Measurements from ENCODE around the gene DNAH10.

The DNAH10 gene

GRCh38 chr12:123891011-123891410 is 128.9 kb downstream of the DNAH10 start:
- DNase-seq = no peak

DNA sequence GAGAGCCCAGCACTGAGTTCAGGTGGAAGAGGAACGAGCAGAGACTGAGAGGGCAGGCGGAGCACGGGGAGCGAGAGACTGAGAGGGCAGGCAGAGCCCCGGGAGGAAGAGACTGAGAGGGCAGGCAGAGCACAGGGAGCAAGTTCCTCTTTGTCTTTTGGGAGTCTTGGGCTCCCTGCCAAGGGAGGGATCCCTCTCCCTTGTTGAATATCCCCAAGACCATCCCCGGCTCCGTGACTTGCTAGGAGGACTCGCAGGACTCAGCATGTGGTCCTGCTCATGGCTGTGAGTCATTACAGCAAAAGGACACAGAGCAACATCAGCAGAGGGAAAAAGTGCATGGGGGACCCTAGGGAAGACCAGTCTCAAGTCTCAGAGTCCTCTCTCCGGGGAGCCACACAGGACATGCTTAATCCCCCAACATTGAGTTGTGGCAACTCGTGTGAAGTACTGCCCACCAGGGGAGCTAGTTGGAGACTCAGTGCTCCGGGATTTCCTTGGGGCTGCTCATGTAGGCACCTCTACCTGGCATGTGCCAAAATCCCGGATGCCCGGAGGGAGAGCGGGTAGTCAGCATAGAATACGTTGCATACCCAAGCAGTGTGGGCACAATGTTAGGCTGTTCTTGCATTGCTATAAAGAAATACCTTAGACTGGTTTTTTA is 129.5 kb downstream of the DNAH10 start:
- no peak for DNase-seq

- no peak for DNase-seq
These were observed 130.1 kb downstream of the DNAH10 start for GRCh38 chr12:123892180-123892559.

GRCh38 chr12:123892853-123893252 is 130.8 kb downstream of the DNAH10 start:
- DNase-seq = no peak

DNA sequence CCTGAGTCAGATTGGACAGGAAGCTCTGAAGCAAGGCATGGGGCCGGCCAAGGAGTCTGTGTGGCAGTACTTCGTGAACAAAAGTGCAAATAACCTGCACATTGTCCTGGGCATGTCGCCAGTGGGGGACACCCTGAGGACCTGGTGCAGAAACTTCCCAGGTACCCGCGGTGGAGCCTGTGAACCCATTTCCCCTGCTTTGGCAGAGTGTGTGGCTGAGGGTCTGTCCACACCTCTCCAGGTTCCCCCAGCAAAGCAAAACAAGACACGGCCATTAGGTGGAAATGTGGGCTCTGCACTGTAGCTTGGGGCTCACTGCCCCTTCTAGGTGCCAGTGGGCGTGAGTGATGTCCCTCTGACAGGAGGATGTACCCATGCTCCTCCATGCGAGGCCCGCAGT is 131.2 kb downstream of the DNAH10 start:
- DNase-seq = no peak

- no peak for DNase-seq
These were observed 132.8 kb downstream of the DNAH10 start for GRCh38 chr12:123894823-123895345.

- no peak for DNase-seq
These were observed 133.3 kb downstream of the DNAH10 start for GRCh38 chr12:123895451-123895850.

GRCh38 chr12:123896767-123897166 is 134.7 kb downstream of the DNAH10 start:
- DNase-seq = no peak

DNA sequence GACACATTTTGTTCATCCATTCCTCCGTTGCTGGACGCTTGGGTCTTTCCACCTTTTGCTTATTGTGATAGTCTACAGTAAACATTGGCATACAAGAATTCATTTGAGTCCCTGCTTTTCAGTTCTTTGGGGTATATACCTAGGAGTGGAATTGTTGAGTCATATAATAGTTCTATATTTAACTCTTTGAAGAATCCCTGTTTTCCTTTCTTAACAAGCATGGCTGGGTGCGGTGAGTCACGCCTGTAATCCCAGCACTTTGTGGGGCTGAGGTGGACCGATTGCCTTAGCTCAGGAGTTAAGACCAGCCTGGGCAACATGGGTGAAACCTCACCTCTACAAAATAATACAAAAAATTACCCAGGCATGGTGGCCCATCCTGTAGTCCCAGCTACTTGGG is 135.1 kb downstream of the DNAH10 start:
- DNase-seq = no peak

DNA sequence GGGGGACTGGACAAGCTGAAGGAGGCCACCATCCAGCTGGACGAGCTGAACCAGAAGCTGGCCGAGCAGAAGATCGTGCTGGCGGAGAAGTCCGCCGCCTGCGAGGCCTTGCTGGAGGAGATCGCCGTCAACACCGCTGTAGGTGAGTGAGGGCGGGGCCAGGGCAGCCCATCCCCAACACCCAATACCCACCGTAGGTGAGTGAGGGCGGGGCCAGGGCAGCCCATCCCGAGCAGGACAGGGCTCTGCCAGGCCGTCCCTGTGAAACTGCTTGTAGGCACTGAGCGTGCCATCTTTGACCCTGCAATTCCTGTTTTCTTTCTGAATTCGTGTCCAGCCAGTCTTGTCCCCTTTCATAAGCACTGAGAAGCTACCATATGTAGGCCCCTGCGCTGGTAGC is 136.6 kb downstream of the DNAH10 start:
- DNase-seq = no peak

DNA sequence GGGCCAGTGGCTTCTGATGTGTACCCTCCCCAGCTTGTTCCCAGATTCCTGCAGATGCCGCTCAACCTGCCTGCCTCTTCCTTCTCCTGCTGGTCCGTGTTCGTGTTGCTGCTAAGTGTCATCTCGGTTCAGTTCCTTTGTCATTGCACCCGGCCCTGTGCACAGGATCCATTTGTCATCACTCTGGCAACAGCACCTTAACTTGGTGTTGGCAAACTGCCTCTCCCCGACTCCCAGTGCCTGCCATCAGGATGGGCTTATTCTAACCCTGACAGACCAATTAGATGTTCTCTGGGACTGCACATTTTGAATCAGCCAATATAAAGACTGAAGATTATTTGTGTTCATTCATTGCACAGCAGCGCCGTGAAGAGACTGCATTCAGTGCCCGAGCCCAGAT is 137.3 kb downstream of the DNAH10 start:
- DNase-seq = no peak

DNA sequence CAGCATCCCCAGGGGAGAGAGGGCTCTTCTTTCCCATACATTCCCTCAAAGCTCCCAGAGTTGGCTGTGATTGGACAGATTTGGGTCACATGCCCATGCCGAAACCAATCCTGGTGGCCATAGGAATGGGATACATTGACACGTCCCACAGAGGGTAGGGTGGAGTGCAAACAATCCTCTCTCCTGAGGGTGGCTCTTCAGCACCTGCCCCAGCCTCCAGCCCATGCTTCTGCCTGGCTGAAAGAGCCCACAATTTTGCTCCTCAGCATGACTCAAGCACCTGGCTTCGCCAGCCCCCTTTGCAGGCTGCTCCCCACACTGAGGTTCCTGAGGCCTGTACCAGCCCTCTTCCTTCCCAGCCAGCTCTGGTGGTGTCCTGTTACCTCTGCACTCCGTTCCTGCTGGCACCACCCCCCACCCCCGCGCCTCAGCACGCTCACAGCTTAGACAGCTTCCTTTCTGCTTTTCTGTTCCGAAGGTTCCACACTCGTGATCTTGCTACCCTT is 138.8 kb downstream of the DNAH10 start:
- DNase-seq = no peak

GRCh38 chr12:123902821-123903220 is 140.7 kb downstream of the DNAH10 start:
- DNase-seq = no peak

DNA sequence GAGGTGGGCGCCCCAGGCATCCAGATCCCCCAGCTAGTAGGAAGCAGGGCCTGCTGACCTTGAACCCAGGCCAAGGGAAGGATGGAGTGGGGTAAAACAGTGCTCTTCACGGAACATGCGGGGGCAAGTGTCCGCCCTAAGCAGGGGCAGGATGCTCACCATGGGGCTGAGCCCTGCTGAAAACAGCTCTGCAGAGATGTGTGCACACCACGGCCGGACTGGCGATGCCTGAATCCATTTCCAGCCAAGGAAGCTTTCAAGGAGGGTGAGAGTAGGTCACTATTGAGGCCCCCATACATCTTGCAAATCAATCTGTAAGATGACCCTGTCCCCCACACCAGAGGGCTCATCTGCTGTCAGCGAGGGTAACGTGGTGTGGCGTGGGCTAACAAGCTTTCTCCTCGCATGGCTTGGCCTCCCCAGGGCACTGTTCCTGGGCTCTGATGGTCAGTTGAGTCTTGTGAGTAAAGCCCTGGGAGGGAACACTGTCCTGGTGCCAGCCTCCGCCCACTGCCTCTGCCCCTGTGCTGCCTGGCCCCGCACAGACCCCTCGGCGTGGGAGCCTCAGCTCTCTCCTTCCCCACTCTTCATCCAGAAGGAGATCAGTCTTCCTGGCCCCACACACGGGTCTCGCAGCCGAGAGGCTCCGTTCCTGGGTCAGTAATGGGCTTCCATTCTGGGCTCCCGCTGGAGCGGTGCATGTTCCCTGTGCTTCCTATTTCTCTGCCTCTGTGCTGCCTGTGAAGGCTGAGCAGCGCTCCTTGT is 141.4 kb downstream of the DNAH10 start:
- DNase-seq = no peak

DNA sequence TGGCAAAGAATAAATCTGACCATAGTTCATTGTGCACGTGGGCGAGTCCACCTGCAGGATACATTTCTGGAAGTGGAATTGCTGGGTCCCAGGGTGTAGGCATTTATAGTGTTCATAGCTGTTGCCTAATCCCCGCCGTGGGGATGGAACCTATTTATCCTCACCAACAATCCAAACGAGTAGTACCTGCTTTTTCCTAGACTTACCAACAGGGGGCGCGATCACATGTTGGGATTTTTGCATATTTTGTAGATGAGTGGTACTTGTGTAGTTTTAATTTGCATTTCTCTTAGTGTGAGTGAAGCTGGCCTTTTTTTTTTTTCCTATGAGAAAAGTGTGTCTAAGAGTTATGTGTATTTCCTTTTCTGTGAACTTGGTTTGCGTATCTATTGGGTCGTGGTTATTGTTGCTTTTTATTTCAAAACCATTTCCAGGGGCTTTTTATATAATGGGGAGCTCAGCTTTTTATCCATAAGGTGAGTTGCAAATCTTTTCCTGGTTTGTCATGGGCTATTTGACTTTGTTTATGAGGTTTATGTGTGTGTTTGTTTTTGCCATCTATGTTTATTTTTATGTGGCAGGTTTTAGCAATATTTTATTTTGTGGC is 143.3 kb downstream of the DNAH10 start:
- peak; percentile 62 to 74 for DNase-seq

DNA sequence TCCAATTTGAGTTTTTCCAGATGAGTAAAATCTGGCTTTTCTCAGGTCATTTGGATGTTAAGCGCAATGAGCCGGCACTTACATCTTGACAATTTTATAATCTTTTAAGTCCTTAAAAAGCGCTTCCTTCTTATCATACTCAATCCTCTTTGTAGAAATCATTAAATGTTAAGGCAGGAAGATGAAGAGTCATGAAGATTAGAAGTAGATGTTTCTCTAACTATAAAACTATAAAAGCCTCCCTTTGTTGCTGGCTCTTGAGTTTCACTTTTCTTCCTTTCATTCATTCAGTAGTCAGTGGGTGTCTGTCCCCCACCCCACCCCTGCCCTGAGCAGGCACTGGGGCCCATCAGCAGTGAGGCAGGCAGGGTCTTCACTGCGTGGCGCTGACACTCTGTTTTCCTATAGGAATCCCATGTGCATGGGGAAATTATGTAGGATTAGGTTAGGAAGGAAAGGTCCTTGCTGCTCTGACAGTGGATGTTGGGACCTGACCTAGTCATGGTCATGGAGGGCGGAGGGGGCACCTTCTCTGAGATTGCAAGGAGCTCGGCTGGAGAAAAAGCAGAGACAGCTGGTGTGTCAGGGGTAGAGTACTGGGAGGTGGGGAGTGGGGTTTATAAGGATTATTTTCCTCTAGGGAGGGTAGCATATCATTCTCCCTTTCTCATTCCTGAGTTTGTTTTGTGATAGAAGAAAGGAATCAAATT is 144.8 kb downstream of the DNAH10 start:
- no peak for DNase-seq

DNA sequence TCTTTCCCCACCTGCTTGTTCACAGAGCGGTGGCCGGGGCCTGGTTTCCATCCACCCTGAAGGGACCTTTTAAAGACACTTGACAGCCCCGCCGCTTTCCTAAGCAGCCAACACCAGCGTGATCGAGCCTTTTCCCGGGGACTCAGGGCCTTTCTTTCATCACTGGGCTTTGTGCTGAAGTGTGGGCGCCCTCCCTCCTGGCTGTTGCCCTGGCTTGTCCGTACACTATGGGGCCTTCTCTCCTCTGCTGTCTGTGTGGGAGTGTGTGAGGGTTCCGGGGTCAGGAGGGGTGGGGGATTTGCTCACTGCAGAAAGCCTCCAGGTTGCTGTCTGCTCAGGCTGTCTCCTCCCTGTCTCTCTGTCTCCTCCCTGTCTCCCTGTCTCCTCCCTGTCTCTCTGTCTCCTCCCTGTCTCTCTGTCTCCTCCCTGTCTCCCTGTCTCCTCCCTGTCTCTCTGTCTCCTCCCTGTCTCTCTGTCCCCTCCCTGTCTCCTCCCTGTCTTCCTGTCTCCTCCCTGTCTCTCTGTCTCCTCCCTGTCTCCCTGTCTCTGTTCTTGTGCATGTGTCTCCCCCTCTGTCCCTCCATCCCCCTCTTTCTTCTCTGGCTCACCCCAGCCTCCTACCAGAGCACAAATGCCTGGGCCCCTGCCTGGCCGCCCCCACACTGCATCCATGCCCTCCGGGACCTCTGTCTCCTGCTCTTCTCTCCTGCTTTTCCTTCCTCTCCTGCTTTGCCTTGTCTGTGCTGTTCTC is 145.8 kb downstream of the DNAH10 start:
- no peak for DNase-seq

GRCh38 chr12:123908884-123909725 is 147.0 kb downstream of the DNAH10 start:
- no peak for DNase-seq

- DNase-seq = no peak
These were observed 148.0 kb downstream of the DNAH10 start for GRCh38 chr12:123910057-123910456.

- no peak for DNase-seq
These were observed 148.7 kb downstream of the DNAH10 start for GRCh38 chr12:123910761-123911193.
